ENCODE data around the gene BRPF3. TPM values are rescaled to one million over a fixed set of nuclear protein-coding genes. Genes with fewer than 3 reads are reported as not detected.

Gene BRPF3
- total RNA-seq, 1 donor from 2014 or later, result 37.8 TPM

- intact Hi-C loops (cut with DNase I), result no loop called here
- no peak overlapping the region for H3K27ac ChIP-seq
- peak; percentile 70 for ATAC-seq
- no peaks in the 10 kb centered on the region for H3K27me3 ChIP-seq
- H3K36me3 ChIP-seq, result peaks cover 31% of the 10 kb centered on the region
- no peak overlapping the region for H3K4me3 ChIP-seq
- TF ChIP-seq, protein P1, sequence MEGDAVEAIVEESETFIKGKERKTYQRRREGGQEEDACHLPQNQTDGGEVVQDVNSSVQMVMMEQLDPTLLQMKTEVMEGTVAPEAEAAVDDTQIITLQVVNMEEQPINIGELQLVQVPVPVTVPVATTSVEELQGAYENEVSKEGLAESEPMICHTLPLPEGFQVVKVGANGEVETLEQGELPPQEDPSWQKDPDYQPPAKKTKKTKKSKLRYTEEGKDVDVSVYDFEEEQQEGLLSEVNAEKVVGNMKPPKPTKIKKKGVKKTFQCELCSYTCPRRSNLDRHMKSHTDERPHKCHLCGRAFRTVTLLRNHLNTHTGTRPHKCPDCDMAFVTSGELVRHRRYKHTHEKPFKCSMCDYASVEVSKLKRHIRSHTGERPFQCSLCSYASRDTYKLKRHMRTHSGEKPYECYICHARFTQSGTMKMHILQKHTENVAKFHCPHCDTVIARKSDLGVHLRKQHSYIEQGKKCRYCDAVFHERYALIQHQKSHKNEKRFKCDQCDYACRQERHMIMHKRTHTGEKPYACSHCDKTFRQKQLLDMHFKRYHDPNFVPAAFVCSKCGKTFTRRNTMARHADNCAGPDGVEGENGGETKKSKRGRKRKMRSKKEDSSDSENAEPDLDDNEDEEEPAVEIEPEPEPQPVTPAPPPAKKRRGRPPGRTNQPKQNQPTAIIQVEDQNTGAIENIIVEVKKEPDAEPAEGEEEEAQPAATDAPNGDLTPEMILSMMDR (IDR thresholded peaks at IDR 0.05), result no peak
- no peak for DNase-seq
- no peaks in the 10 kb centered on the region for H3K9me3 ChIP-seq
- H3K4me1 ChIP-seq, result no peaks in the 10 kb centered on the region
Measured at GRCh38 chr6:36235309-36235708, 38.8 kb downstream of the BRPF3 start.

DNA sequence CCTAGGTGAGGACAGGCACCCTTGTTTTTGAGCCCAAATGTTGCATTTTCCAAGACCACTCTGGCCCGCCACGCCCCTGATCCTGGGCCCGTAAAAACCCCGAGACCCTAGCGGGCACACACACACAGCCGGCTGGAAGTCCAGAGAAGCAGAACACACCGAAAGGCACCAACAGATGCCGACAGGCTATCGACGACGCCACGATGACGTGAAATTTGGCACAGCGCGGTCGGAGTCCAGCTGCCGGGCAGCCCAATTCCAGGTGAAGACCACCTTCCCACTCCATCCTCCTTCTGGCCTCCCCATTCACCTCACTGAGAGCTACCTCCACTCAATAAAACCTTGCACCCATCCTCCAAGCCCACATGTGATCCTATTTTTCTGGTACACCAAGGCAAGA lies 39.3 kb downstream of the BRPF3 start:
- Histone ChIP-seq H3K9me3 (no peaks in the 10 kb centered on the region), H3K4me1 (no peaks in the 10 kb centered on the region), H3K36me3 (peaks cover 26% of the 10 kb centered on the region), H3K27ac (no peak overlapping the region), H3K4me3 (no peak overlapping the region), H3K27me3 (no peaks in the 10 kb centered on the region)
- intact Hi-C loops (cut with DNase I), result no loop called here
- DNase-seq (no peak), ATAC-seq (no peak)
- TF ChIP-seq, protein P1 (IDR thresholded peaks at IDR 0.05), result no peak

DNA sequence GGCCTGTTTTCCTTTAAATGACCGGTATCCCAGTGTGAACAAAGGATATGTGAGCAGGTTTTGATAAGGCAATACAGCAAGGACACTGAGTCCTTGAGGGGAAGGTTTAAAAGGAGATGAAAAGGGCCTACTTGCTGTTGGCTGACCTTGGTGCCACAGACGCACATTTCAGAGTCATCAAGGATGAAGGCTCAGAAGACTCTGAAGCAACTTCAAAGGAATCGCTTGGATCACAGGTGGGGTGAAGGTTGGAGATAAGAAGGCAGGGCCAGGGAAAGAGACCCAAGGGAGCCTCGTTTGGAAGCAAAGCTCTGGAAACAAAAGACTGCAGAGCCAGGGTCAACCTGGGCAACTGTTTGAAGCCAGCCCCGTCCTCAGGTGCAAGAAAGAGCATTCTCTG lies 43.2 kb downstream of the BRPF3 start:
- Histone ChIP-seq H3K27me3 (no peaks in the 10 kb centered on the region), H3K4me3 (no peak overlapping the region), H3K9me3 (no peaks in the 10 kb centered on the region), H3K4me1 (no peaks in the 10 kb centered on the region), H3K36me3 (no peaks in the 10 kb centered on the region), H3K27ac (no peak overlapping the region)
- intact Hi-C loops (cut with DNase I), result no loop called here
- DNase-seq (no peak), ATAC-seq (no peak)
- TF ChIP-seq, protein P1 (IDR thresholded peaks at IDR 0.05), result no peak

DNA sequence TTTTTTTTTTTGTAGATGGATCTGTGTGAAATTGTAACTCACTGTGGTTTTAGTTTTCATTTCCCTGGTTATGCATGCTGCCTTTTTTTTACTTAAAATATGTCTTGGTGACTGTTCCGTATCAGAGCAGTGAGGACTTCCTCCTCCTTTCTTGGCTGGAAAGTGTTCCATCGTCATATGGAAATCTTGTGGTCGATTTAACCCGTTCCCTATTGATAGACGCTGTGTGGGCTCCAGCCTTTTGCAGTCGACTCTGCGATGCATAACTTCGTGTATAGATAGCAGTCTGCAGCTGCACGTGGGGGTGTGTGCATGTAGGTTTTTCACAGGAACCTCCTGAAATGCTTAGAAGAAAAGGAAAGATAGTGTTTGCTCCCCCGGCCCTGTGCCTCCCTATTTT lies 45.2 kb downstream of the BRPF3 start:
- intact Hi-C loops (cut with DNase I), result no loop called here
- H3K9me3 ChIP-seq, result no peaks in the 10 kb centered on the region
- ATAC-seq (peak; percentile 72), DNase-seq (no peak)
- no peaks in the 10 kb centered on the region for H3K36me3 ChIP-seq
- TF ChIP-seq, protein P1 (IDR thresholded peaks at IDR 0.05), result no peak
- no peak overlapping the region for H3K4me3 ChIP-seq
- no peaks in the 10 kb centered on the region for H3K27me3 ChIP-seq
- no peaks in the 10 kb centered on the region for H3K4me1 ChIP-seq
- H3K27ac ChIP-seq, result no peak overlapping the region

DNA sequence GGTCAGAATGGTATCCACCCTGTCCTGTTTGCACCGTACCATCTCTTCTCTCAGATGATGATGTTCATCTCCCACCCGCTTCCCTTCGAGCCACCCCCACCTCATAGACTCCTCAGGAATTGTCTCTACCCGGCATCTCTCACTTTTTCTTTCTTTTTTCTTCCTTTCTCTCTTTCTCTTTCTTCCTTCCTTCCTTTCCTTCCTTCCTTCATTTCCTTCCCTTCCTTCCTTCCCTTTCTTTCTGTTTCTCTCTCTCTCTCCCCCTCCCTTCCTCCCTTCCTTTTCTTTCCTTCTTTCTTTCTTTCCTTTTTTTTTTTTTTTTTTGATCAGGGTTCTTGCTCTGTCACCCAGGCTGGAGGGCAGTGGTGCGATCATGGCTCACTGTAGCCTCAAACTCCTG lies 45.6 kb downstream of the BRPF3 start:
- TF ChIP-seq, protein P1 (IDR thresholded peaks at IDR 0.05), result no peak
- Histone ChIP-seq H3K27me3 (no peaks in the 10 kb centered on the region), H3K36me3 (no peaks in the 10 kb centered on the region), H3K4me1 (no peaks in the 10 kb centered on the region), H3K9me3 (no peaks in the 10 kb centered on the region), H3K27ac (no peak overlapping the region), H3K4me3 (no peak overlapping the region)
- DNase-seq (no peak), ATAC-seq (no peak)
- intact Hi-C loops (cut with DNase I), result no loop called here

DNA sequence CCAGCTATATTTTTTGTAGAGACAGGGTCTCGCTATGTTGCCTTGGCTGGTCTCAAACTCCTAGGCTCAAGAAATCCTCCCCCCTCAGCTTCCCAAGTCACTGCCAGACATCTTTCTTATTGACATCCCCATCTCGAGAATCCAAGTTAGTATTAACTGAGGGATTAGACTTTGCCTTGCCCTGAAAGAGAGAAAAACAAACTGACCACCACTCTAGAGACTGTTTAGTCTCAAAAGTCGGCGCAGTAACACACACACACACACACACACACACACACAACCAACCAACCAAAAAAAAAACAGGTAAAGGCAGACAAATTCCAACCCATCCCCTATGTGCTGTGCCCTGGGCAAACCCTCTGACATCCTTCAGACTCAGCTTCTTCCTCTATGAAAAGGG lies 46.1 kb downstream of the BRPF3 start:
- TF ChIP-seq, protein P1 (IDR thresholded peaks at IDR 0.05), result no peak
- Histone ChIP-seq H3K27ac (no peak overlapping the region), H3K27me3 (no peaks in the 10 kb centered on the region), H3K9me3 (no peaks in the 10 kb centered on the region), H3K4me1 (no peaks in the 10 kb centered on the region), H3K36me3 (no peaks in the 10 kb centered on the region), H3K4me3 (no peak overlapping the region)
- ATAC-seq (no peak), DNase-seq (no peak)
- intact Hi-C loops (cut with DNase I), result no loop called here
